Measurements from ENCODE around the gene XNDC1N.

DNA sequence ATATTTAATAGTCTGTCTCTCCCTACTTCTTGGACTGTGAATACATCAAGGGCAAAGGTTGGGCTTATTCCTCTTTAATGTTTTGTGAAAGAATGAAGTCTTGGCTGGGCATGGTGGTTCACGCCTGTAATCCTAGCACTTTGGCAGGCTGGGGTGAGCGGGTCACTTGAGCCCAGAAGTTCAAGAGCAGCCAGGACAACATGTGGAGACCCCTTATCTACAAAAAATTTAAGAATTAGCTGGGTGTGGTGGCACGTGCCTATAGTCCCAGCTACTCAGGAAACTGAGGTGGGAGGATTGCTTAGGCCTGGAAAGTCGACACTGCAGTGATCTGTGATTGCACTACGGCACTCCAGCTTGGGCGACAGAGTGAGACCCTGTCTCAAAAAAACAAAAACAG lies 20.6 kb upstream of the XNDC1N start:
- TF ChIP-seq, protein P1, sequence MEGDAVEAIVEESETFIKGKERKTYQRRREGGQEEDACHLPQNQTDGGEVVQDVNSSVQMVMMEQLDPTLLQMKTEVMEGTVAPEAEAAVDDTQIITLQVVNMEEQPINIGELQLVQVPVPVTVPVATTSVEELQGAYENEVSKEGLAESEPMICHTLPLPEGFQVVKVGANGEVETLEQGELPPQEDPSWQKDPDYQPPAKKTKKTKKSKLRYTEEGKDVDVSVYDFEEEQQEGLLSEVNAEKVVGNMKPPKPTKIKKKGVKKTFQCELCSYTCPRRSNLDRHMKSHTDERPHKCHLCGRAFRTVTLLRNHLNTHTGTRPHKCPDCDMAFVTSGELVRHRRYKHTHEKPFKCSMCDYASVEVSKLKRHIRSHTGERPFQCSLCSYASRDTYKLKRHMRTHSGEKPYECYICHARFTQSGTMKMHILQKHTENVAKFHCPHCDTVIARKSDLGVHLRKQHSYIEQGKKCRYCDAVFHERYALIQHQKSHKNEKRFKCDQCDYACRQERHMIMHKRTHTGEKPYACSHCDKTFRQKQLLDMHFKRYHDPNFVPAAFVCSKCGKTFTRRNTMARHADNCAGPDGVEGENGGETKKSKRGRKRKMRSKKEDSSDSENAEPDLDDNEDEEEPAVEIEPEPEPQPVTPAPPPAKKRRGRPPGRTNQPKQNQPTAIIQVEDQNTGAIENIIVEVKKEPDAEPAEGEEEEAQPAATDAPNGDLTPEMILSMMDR (IDR thresholded peaks at IDR 0.05 in 4 of 5, conservative IDR thresholded peaks at IDR 0.05 in 1 of 5) = no peak
- TF ChIP-seq POLR2A (IDR thresholded peaks at IDR 0.05) = no peak

All from gastrocnemius medialis (tissue), 4 donors.